HepG2 (cell line): ENCODE data around the gene AK3. TPM values are rescaled to one million over a fixed set of nuclear protein-coding genes. Genes with fewer than 3 reads are reported as not detected.

Source experiments
- ATAC-seq: fragments of 200-7000 bp; cut with Tn5 transposase; 3 replicates; pipeline ENCODE4 v1.9.1; 2020; ENCODE audit warnings: mild to moderate bottlenecking, moderate library complexity
- BruUV-seq: library from RNA; stranded (reverse); fragments of 400-500 nt; replicated peaks from 2 replicates; lab custom pipeline; 2021; lab: Mats Ljungman, UMichigan
- CTCF ChIA-PET: fragments of 300-600 bp; formaldehyde crosslinking; extraction: SDS; loops from one replicate; lab custom pipeline; 2021; ENCODE audit warnings: low total read pairs, inconsistent platforms, low intra/inter-chr PET ratio; lab: Yijun Ruan, JAX
- POLR2A ChIA-PET: fragments of 350-600 bp; sonication (Branson Sonifier 250); formaldehyde crosslinking; loops from one replicate; lab custom pipeline; 2020; ENCODE audit warnings: antibody characterized with exemption, inconsistent platforms; lab: Yijun Ruan, JAX
- DNase-seq: peaks from one replicate; pipeline ENCODE4 v3.0.0-alpha.2; 2015; ENCODE audit warnings: low spot score
- FAIRE-seq: peaks from 3 replicates; lab custom pipeline; 2011; peaks lifted over from hg19 to GRCh38; lab: Jason Lieb, UNC
- H2AFZ ChIP-seq: one replicate; pipeline ENCODE4 v1.6.1; 2011; ENCODE audit warnings: low read length, inconsistent platforms
- H3K27ac ChIP-seq: fragments of 300-600 bp; 3 replicates; pipeline ENCODE4 v1.8.0; 2011; ENCODE audit warnings: mixed run types, mild to moderate bottlenecking, mixed read lengths, low read length, inconsistent platforms; ENCODE audit not compliant: insufficient read depth; ENCODE audit errors: extremely low read length
- H3K27me3 ChIP-seq, 2 experiments: fragments of 200-600 bp in 1 of 2; 2 replicates in 1 of 2; 3 replicates in 1 of 2; pipeline versions ENCODE4 v1.6.0 to v1.8.0; 2011; ENCODE audit warnings: low read length in 2 of 2, mild to moderate bottlenecking in 2 of 2, moderate library complexity in 2 of 2, inconsistent platforms in 1 of 2; ENCODE audit not compliant: insufficient read depth in 2 of 2, control insufficient read depth in 1 of 2
- H3K36me3 ChIP-seq, 2 experiments: fragments of 200-600 bp in 1 of 2; replicated peaks in 1 of 2; 2 replicates in 1 of 2; 3 replicates in 1 of 2; pipeline versions ENCODE4 v1.5.1 to v1.8.0; 2011; ENCODE audit warnings: low read length in 2 of 2, inconsistent platforms in 1 of 2; ENCODE audit not compliant: insufficient read depth in 2 of 2, control insufficient read depth in 1 of 2
- H3K4me1 ChIP-seq: 2 replicates; pipeline ENCODE4 v1.5.1; 2012; ENCODE audit warnings: low read length, inconsistent platforms; ENCODE audit not compliant: insufficient read depth
- H3K4me2 ChIP-seq: 2 replicates; pipeline ENCODE4 v1.6.0; 2011; ENCODE audit warnings: low read depth, low read length, inconsistent platforms
- H3K4me3 ChIP-seq, 3 experiments: fragments of 200-600 bp in 1 of 3; sonication (generic), shearing (Covaris generic) in 1 of 3; replicated peaks in 1 of 3; 2 replicates each; pipeline ENCODE4 v1.5.1; 2011 to 2016; ENCODE audit warnings: low read length in 3 of 3, inconsistent platforms in 2 of 3, low read depth in 2 of 3, mild to moderate bottlenecking in 2 of 3, control low read depth in 1 of 3, mixed read lengths in 1 of 3; ENCODE audit not compliant: insufficient read depth in 1 of 3
- H3K79me2 ChIP-seq: one replicate; pipeline ENCODE4 v1.6.1; 2011; ENCODE audit warnings: low read length, inconsistent platforms; ENCODE audit not compliant: insufficient read depth
- H3K9ac ChIP-seq: 2 replicates; pipeline ENCODE4 v1.6.0; 2011; ENCODE audit warnings: mild to moderate bottlenecking, low read depth, low read length, inconsistent platforms; ENCODE audit not compliant: insufficient read depth
- H3K9me3 ChIP-seq: 2 replicates; pipeline ENCODE4 v1.5.1; 2012; ENCODE audit warnings: mild to moderate bottlenecking, low read length
- H4K20me1 ChIP-seq: 2 replicates; pipeline ENCODE4 v1.6.0; 2011; ENCODE audit warnings: inconsistent platforms, mild to moderate bottlenecking, low read length, moderate library complexity; ENCODE audit not compliant: insufficient read depth
- CBFB ChIP-seq: sonication (generic); formaldehyde crosslinking; IDR thresholded peaks from 2 replicates; pipeline ENCODE4 v1.4.0; 2020; ENCODE audit warnings: missing genetic modification reagents
- PHF21A ChIP-seq: sonication (generic); formaldehyde crosslinking; IDR thresholded peaks from 2 replicates; pipeline ENCODE4 v1.5.0; 2020; ENCODE audit warnings: mild to moderate bottlenecking, missing genetic modification reagents
- SOX13 ChIP-seq, 3 experiments: fragments of 450-650 bp in 1 of 3; sonication (generic) in 1 of 3; formaldehyde crosslinking in 1 of 3; IDR thresholded peaks in 2 of 3; conservative IDR thresholded peaks in 1 of 3; 2 replicates each; pipeline versions ENCODE4 v1.5.0 to v1.6.1; 2016 to 2020; ENCODE audit warnings: antibody characterized with exemption in 1 of 3, mild to moderate bottlenecking in 1 of 3, missing compliant biosample characterization in 1 of 3, missing genetic modification reagents in 1 of 3, moderate library complexity in 1 of 3
- ZNF124 ChIP-seq: sonication (generic); formaldehyde crosslinking; IDR thresholded peaks from 2 replicates; pipeline ENCODE4 v1.4.0; 2020; ENCODE audit warnings: missing genetic modification reagents
- ZNF674 ChIP-seq: sonication (generic); formaldehyde crosslinking; IDR thresholded peaks from 2 replicates; pipeline ENCODE4 v1.5.0; 2020; ENCODE audit warnings: low read depth, mild to moderate bottlenecking, missing genetic modification reagents
- ZNF770 ChIP-seq: sonication (generic); formaldehyde crosslinking; IDR thresholded peaks from 2 replicates; pipeline ENCODE4 v1.5.0; 2020; ENCODE audit warnings: mild to moderate bottlenecking, missing genetic modification reagents
- WGBS: methylation state at CpG from one replicate; pipeline ENCODE4 v1.1.6; 2017; ENCODE audit warnings: low lambda C conversion rate; 5-methylcytosine and 5-hydroxymethylcytosine counted together
- in situ Hi-C: cut with HindIII; loops from 2 replicates; pipeline ENCODE4 v1.10.0; 2017; ENCODE audit warnings: low pct_unique_long_range_greater_than_20kb; ENCODE audit not compliant: extremely low pct_ligation_motif_present
- intact Hi-C: fragments of 100-400 bp; cut with micrococcal nuclease; formaldehyde crosslinking; loops from one replicate; pipeline ENCODE4 v1.10.0; 2022; ENCODE audit not compliant: unreplicated experiment
- polyA plus RNA-seq, 8 experiments: library from polyadenylated mRNA; depleted of rRNA in 3 of 8; stranded (reverse) in 7 of 8; unstranded in 1 of 8; fragments of >200 nt; fragmentation: Illumina TruSeq in 4 of 8; extraction: Trizol in 4 of 8; gene quantifications; 2 replicates each; pipeline versions ENCODE4 v1.2.1 to v1.2.3, GENCODE V29; 2011 to 2016; ENCODE audit warnings: low read depth in 4 of 8, missing spikeins in 1 of 8, mixed read lengths in 1 of 8; ENCODE audit not compliant: insufficient read depth in 1 of 8
- total RNA-seq, 5 experiments: library from RNA; depleted of rRNA; stranded (reverse); fragments of >200 nt; fragmentation: Illumina TruSeq; extraction: Trizol; gene quantifications; 2 replicates each; pipeline ENCODE4 v1.2.3, GENCODE V29; 2016; ENCODE audit warnings: low read depth in 1 of 5

The AK3 gene
- total and polyA plus RNA-seq, 2 of the 13 experiments (the other 11 are each of a cell fraction or from before 2014, with no cell fraction given) = 76.8 to 109 TPM

- in situ Hi-C loops = no loop called here
- ATAC-seq = no peak
- FAIRE-seq = no peak
- Histone ChIP-seq H3K4me1 (peaks cover 12% of the 10 kb centered on the region), H3K4me2 (no peak overlapping the region), H3K27ac (no peak overlapping the region), H3K27me3 (no peaks in the 10 kb centered on the region), H3K9me3 (no peaks in the 10 kb centered on the region), H3K36me3 (peaks cover 6 to 43% of the 10 kb centered on the region in 2 experiments), H3K9ac (no peak overlapping the region), H3K79me2 (peaks cover 17% of the 10 kb centered on the region), H2AFZ (no peak overlapping the region), H4K20me1 (peaks cover 4% of the 10 kb centered on the region; the same call in 1 of the 2 replicates), H3K4me3 (no peak overlapping the region)
- intact Hi-C loops = no loop called here
- POLR2A ChIA-PET = no interaction called here
- WGBS = 87% methylated on average over 4 of the region's 4 CpGs
- DNase-seq = no peak
- CTCF ChIA-PET = no interaction called here
- no TSS peak for BruUV-seq
- no peak for TF ChIP-seq CBFB (CRISPR knock-in tag)
- TF ChIP-seq ZNF770 (CRISPR knock-in tag) = peak; percentile 28; the same call in 1 of the 2 replicates
These were observed 54.9 kb downstream of the AK3 start for GRCh38 chr9:4686112-4686511.

- Histone ChIP-seq H3K36me3 (peaks cover 6 to 31% of the 10 kb centered on the region in 2 experiments), H3K79me2 (peaks cover 30% of the 10 kb centered on the region)
- no peak for FAIRE-seq
These were observed 56.2 kb downstream of the AK3 start for GRCh38 chr9:4684820-4685219.

More at GRCh38 chr9:4684820-4685219, 56.2 kb downstream of the AK3 start:
- Histone ChIP-seq H3K9me3 (no peaks in the 10 kb centered on the region), H3K9ac (no peak overlapping the region), H3K4me1 (peaks cover 19% of the 10 kb centered on the region), H2AFZ (no peak overlapping the region), H3K4me2 (no peak overlapping the region), H3K27ac (no peak overlapping the region), H3K27me3 (no peaks in the 10 kb centered on the region; a peak in 1 of 5 replicates), H3K4me3 (no peak overlapping the region), H4K20me1 (peaks cover 4% of the 10 kb centered on the region; the same call in 1 of the 2 replicates)
- ATAC-seq = no peak
- CTCF ChIA-PET = no interaction called here
- no peak for DNase-seq
- in situ Hi-C loops = no loop called here
- TF ChIP-seq SOX13 (IDR thresholded peaks at IDR 0.05) (no peak), SOX13 (CRISPR knock-in tag; conservative IDR thresholded peaks at IDR 0.05 in 1 of 2, IDR thresholded peaks at IDR 0.05 in 1 of 2) (no peak), ZNF674 (no peak), ZNF124 (no peak), PHF21A (CRISPR knock-in tag) (no peak)
- 93% methylated on average over 4 of the region's 4 CpGs for WGBS
- BruUV-seq = no TSS peak
- intact Hi-C loops = no loop called here
- POLR2A ChIA-PET = no interaction called here
